ENCODE data around the gene TMEM132D.

The TMEM132D gene

DNA sequence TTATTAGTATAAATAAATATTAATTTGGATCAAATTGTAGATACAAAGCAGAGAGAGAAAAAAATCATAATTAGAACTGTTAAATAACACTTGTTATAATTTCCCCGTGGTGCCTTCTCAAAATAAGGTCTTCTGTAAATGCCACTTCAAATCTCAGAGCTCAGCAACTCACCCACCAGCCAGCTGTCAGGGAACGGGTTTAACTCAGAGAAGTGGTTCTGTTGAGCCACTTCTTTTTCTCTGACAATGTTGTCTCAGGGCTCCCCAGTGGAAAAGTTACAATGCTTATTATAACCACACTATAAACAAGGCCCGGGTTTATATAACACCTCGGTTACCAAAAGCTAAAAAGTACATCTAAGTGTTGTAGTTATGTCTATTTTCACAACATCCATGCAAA is 598.0 kb downstream of the TMEM132D start:
- DNase-seq (ENCODE audit: low read depth): no peak
- no peak overlapping the region for H3K4me3 ChIP-seq (ENCODE audit: low read depth, low read length)
- TF ChIP-seq MAX (IDR thresholded peaks at IDR 0.05; ENCODE audit: low read depth, low read length) (no peak), MYC (IDR thresholded peaks at IDR 0.05; ENCODE audit: low read depth, low read length) (no peak), POLR2A (IDR thresholded peaks at IDR 0.05; ENCODE audit: extremely low read depth, insufficient read length) (no peak), CTCF (IDR thresholded peaks at IDR 0.05; ENCODE audit: low read depth, low read length) (no peak)

DNA sequence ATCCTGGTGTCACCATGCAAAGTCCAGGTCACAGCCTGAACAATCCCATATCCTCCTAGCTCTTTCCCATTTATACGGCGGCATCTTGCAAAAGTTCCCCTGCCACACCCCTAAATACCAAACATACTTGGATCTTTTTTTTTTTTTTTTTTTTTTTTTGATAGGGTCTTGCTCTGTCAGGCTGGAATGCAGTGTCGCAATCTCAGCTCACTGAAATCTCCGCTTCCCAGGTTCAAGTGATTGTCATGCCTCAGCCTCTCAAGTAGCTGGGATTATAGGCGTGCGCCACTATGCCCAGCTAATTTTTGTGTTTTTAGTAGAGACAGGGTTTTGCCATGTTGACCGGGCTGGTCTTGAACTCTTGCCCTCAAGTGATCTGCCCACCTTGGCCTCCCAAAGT is 599.3 kb downstream of the TMEM132D start:
- no peak for DNase-seq (ENCODE audit: low read depth)
- TF ChIP-seq CTCF (IDR thresholded peaks at IDR 0.05; ENCODE audit: low read depth, low read length) (no peak), POLR2A (IDR thresholded peaks at IDR 0.05; ENCODE audit: extremely low read depth, insufficient read length) (no peak), MYC (IDR thresholded peaks at IDR 0.05; ENCODE audit: low read depth, low read length) (no peak), MAX (IDR thresholded peaks at IDR 0.05; ENCODE audit: low read depth, low read length) (no peak)
- no peak overlapping the region for H3K4me3 ChIP-seq (ENCODE audit: low read depth, low read length)

DNA sequence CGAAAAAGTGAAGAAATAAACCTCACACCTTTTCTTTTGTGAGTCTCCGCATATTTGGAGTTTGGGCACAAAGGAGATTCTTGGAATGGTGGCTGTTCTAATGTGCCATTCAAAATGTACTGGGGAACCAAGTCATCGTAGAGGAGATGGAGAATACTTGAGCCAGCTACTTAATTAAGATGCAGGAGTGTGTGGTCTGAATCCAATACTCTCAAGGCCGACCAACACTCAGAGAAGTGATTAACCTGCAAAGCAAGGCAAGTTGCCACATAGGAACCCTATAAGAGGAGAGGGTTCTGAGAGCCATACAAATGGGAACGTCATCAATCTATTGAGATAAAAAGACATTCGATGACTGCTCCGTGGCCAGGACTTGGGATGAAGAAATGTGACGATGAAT is 603.8 kb downstream of the TMEM132D start:
- no peak for DNase-seq (ENCODE audit: low read depth)
- no peak overlapping the region for H3K4me3 ChIP-seq (ENCODE audit: low read depth, low read length)
- no peak for TF ChIP-seq MAX (IDR thresholded peaks at IDR 0.05; ENCODE audit: low read depth, low read length)
- TF ChIP-seq MYC (IDR thresholded peaks at IDR 0.05; ENCODE audit: low read depth, low read length): no peak

DNA sequence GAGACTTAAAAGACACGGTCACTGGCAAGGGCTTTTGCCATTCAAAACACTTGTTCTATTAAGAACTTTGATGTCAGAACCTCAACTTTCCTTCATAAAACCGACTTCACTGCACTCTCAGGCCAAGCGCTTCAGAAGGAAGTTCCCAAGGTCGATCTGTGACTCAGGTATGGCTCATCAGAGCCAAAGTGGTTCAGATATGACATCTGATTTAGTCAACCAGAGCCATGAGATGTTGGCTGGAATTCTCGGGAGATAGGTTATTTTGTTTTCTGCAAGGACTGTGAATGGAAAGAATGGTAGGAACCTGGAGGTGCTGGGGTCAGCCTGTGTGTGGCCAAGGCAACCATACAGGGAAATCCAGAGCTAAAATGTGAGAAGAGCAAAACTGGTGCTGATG is 604.9 kb downstream of the TMEM132D start:
- no peak for DNase-seq (ENCODE audit: low read depth)
- no peak overlapping the region for H3K4me3 ChIP-seq (ENCODE audit: low read depth, low read length)
- TF ChIP-seq MYC (IDR thresholded peaks at IDR 0.05; ENCODE audit: low read depth, low read length) (no peak), POLR2A (IDR thresholded peaks at IDR 0.05; ENCODE audit: extremely low read depth, insufficient read length) (no peak), CTCF (IDR thresholded peaks at IDR 0.05; ENCODE audit: low read depth, low read length) (no peak), MAX (IDR thresholded peaks at IDR 0.05; ENCODE audit: low read depth, low read length) (no peak)

- DNase-seq (ENCODE audit: low read depth): no peak
- TF ChIP-seq CTCF (IDR thresholded peaks at IDR 0.05; ENCODE audit: low read depth, low read length) (no peak), MAX (IDR thresholded peaks at IDR 0.05; ENCODE audit: low read depth, low read length) (no peak), MYC (IDR thresholded peaks at IDR 0.05; ENCODE audit: low read depth, low read length) (no peak), POLR2A (IDR thresholded peaks at IDR 0.05; ENCODE audit: extremely low read depth, insufficient read length) (no peak)
- H3K4me3 ChIP-seq (ENCODE audit: low read depth, low read length): no peak overlapping the region
Measured at GRCh38 chr12:129296671-129297070, 607.2 kb downstream of the TMEM132D start.

DNA sequence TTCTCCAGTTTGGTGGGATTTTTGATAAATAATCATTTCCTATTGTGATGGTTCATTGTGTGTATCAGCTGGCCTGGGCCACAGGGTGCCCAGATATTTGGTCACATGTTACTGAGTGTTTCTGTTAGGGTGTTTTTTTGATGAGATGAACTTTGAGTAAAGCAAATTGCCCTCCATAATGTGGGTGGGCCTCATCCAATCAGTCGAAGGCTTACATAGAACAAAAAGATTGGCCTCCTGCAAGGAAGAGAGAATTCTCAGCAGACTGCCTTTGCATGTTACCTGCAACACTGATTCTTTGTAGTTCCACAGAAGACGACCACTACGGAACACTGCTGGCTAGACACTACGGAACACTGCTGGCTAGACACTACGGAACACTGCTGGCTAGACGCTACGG is 609.0 kb downstream of the TMEM132D start:
- DNase-seq (ENCODE audit: low read depth): no peak
- no peak for TF ChIP-seq MAX (IDR thresholded peaks at IDR 0.05; ENCODE audit: low read depth, low read length)
- no peak overlapping the region for H3K4me3 ChIP-seq (ENCODE audit: low read depth, low read length)

GRCh38 chr12:129279771-129280170 is 624.1 kb downstream of the TMEM132D start:
- no peak for DNase-seq (ENCODE audit: low read depth)
- no peak overlapping the region for H3K4me3 ChIP-seq (ENCODE audit: low read depth, low read length)
- TF ChIP-seq CTCF (IDR thresholded peaks at IDR 0.05; ENCODE audit: low read depth, low read length) (no peak), POLR2A (IDR thresholded peaks at IDR 0.05; ENCODE audit: extremely low read depth, insufficient read length) (no peak), MAX (IDR thresholded peaks at IDR 0.05; ENCODE audit: low read depth, low read length) (no peak), MYC (IDR thresholded peaks at IDR 0.05; ENCODE audit: low read depth, low read length) (no peak)
